Measurements from ENCODE around the gene PDGFC.

GRCh38 chr4:156948738-156949137, 22.9 kb downstream of the PDGFC start:
- TF ChIP-seq CTCF (conservative IDR thresholded peaks at IDR 0.05) (no peak), EZH2 (IDR thresholded peaks at IDR 0.05; ENCODE audit: low read depth) (no peak)

Measured in PC-9 (cell line).